GM23338 (cell line): ENCODE measurements around the gene FLNA. TPM values are rescaled to one million over a fixed set of nuclear protein-coding genes. Genes with fewer than 3 reads are reported as not detected.
A peak's percentile ranks its signal among the peaks of the same experiment; 100 is the strongest.

ENCODE experiments used
- ATAC-seq: fragments of 200-7000 bp; cut with Tn5 transposase; 3 replicates; pipeline ENCODE4 v1.9.1; 2020
- DNase-seq: peaks from one replicate; pipeline ENCODE4 v3.0.0-alpha.2; 2015; ENCODE audit warnings: low spot score
- H2AFZ ChIP-seq: fragments of 200-600 bp; sonication (generic); 2 replicates; pipeline ENCODE4 v1.8.0; 2016; ENCODE audit warnings: antibody characterized with exemption, mild to moderate bottlenecking, moderate library complexity
- H3F3A ChIP-seq: fragments of 200-600 bp; sonication (generic); replicated peaks from 2 replicates; pipeline ENCODE4 v1.8.0; 2017; ENCODE audit warnings: antibody characterized with exemption, mixed run types, low read depth
- H3K27ac ChIP-seq: fragments of 200-600 bp; sonication (generic); 2 replicates; pipeline ENCODE4 v1.6.1; 2016; ENCODE audit warnings: low read depth
- H3K27me3 ChIP-seq: fragments of 200-600 bp; sonication (generic); 2 replicates; pipeline ENCODE4 v1.8.0; 2016; ENCODE audit warnings: mild to moderate bottlenecking, mixed run types, moderate library complexity; ENCODE audit not compliant: insufficient read depth
- H3K36me3 ChIP-seq: fragments of 200-600 bp; sonication (generic); 2 replicates; pipeline ENCODE4 v1.8.0; 2016; ENCODE audit warnings: mild to moderate bottlenecking; ENCODE audit not compliant: insufficient read depth
- H3K4me1 ChIP-seq: fragments of 200-600 bp; sonication (generic); 2 replicates; pipeline ENCODE4 v1.8.0; 2016; ENCODE audit warnings: mild to moderate bottlenecking, moderate library complexity; ENCODE audit not compliant: insufficient read depth
- H3K4me2 ChIP-seq: fragments of 200-600 bp; sonication (generic); 2 replicates; pipeline ENCODE4 v1.7.1; 2017; ENCODE audit warnings: mixed run types
- H3K4me3 ChIP-seq: fragments of 200-600 bp; sonication (generic); 2 replicates; pipeline ENCODE4 v1.6.1; 2016; ENCODE audit warnings: mixed run types
- H3K79me2 ChIP-seq: fragments of 200-600 bp; sonication (generic); replicated peaks from 2 replicates; pipeline ENCODE4 v1.8.0; 2017; ENCODE audit warnings: mild to moderate bottlenecking; ENCODE audit not compliant: insufficient read depth
- H3K9me2 ChIP-seq: fragments of 200-600 bp; sonication (generic); 2 replicates; pipeline ENCODE4 v1.8.0; 2017; ENCODE audit not compliant: insufficient read depth
- H4K20me1 ChIP-seq: fragments of 200-600 bp; sonication (generic); replicated peaks from 2 replicates; pipeline ENCODE4 v1.8.0; 2017; ENCODE audit warnings: mild to moderate bottlenecking; ENCODE audit not compliant: insufficient read depth
- H3K27ac Mint-ChIP-seq: 2 replicates; pipeline ENCODE4 v1.8.0; 2020; ENCODE audit warnings: inconsistent platforms, mild to moderate bottlenecking, moderate library complexity, mixed read lengths
- H3K27me3 Mint-ChIP-seq: 3 replicates; pipeline ENCODE4 v1.8.0; 2022; ENCODE audit warnings: low read depth, mild to moderate bottlenecking, moderate library complexity, mixed read lengths, inconsistent platforms; ENCODE audit not compliant: insufficient read depth, poor library complexity
- H3K36me3 Mint-ChIP-seq: 3 replicates; pipeline ENCODE4 v1.8.0; 2021; ENCODE audit warnings: low read depth, mild to moderate bottlenecking, inconsistent platforms, moderate library complexity, mixed read lengths
- H3K4me1 Mint-ChIP-seq: 3 replicates; pipeline ENCODE4 v1.8.0; 2020; ENCODE audit warnings: mild to moderate bottlenecking, inconsistent platforms, mixed read lengths
- H3K4me3 Mint-ChIP-seq: 3 replicates; pipeline ENCODE4 v1.8.0; 2021; ENCODE audit warnings: moderate library complexity, mild to moderate bottlenecking, inconsistent platforms, mixed read lengths
- H3K9me3 Mint-ChIP-seq: 3 replicates; pipeline ENCODE4 v1.8.0; 2020; ENCODE audit warnings: moderate library complexity, mild to moderate bottlenecking, inconsistent platforms, mixed read lengths
- CTCF ChIP-seq, 2 experiments: fragments of 200-600 bp in 1 of 2; sonication (generic) in 1 of 2; conservative IDR thresholded peaks; 2 replicates each; pipeline versions ENCODE4 v1.5.1 to v1.6.1; 2016 to 2017; ENCODE audit warnings: antibody characterized with exemption in 2 of 2, low read depth in 2 of 2, mild to moderate bottlenecking in 2 of 2, moderate library complexity in 1 of 2
- ETS1 ChIP-seq: IDR thresholded peaks from 2 replicates; pipeline ENCODE4 v1.6.1; 2016; ENCODE audit warnings: antibody characterized with exemption
- EZH2 ChIP-seq: fragments of 200-600 bp; sonication (generic); IDR thresholded peaks from one replicate; pipeline ENCODE4 v1.8.0; 2017; ENCODE audit warnings: antibody characterized with exemption, mild to moderate bottlenecking, low read depth; ENCODE audit not compliant: unreplicated experiment
- NANOG ChIP-seq: IDR thresholded peaks from 2 replicates; pipeline ENCODE4 v1.6.1; 2016; ENCODE audit warnings: antibody characterized with exemption, borderline replicate concordance
- POLR2AphosphoS5 ChIP-seq: IDR thresholded peaks from 2 replicates; pipeline ENCODE4 v1.6.1; 2016; ENCODE audit warnings: antibody characterized with exemption, low read depth
- STAT1 ChIP-seq: IDR thresholded peaks from one replicate; pipeline ENCODE4 v1.6.1; 2016; ENCODE audit warnings: antibody characterized with exemption; ENCODE audit not compliant: unreplicated experiment
- ZNF114 ChIP-seq: fragments of 250-450 bp; sonication (Bioruptor Pico); IDR thresholded peaks from 2 replicates; pipeline ENCODE4 v1.5.0; 2020; ENCODE audit warnings: mild to moderate bottlenecking, moderate library complexity
- ZNF331 ChIP-seq: fragments of 250-450 bp; sonication (Bioruptor Pico); IDR thresholded peaks from 2 replicates; pipeline ENCODE4 v1.5.0; 2020; ENCODE audit warnings: low read depth, mild to moderate bottlenecking, moderate library complexity
- polyA plus RNA-seq: library from polyadenylated mRNA; unstranded; fragments of >200 nt; fragmentation: Nextera tagmentation; extraction: Ambion mirVana; gene quantifications from 2 replicates; pipeline ENCODE4 v1.2.1, GENCODE V29; 2016
- total RNA-seq: library from RNA; depleted of rRNA; stranded (reverse); fragments of >200 nt; shearing (Covaris generic); gene quantifications from 2 replicates; pipeline ENCODE4 v1.2.3, GENCODE V29; 2014
- TF ChIP-seq, protein P1 (sequence below): IDR thresholded peaks from one replicate; pipeline ENCODE4 v1.6.1; 2018; ENCODE audit warnings: antibody characterized with exemption; ENCODE audit not compliant: unreplicated experiment

Gene FLNA
- total and polyA plus RNA-seq, 2 experiments from 2014 or later, result 579 to 1,445 TPM

GRCh38 chrX:154368630-154369448 is 5.6 kb downstream of the FLNA start:
- Histone ChIP-seq H2AFZ (no peak overlapping the region), H3K4me2 (peak overlapping the region; percentile 81), H3F3A (0 out of 2 replicates have a peak, but pooled peaks cover 5% of the 10 kb centered on the region), H3K79me2 (peaks cover 49% of the 10 kb centered on the region), H3K4me1 (0 out of 2 replicates have a peak, but pooled peaks cover 4% of the 10 kb centered on the region), H3K9me2 (no peaks in the 10 kb centered on the region), H4K20me1 (peaks cover 6% of the 10 kb centered on the region), H3K4me3 (peak overlapping the region; percentile 84), H3K27ac (peak overlapping the region; percentile 80), H3K27me3 (no peaks in the 10 kb centered on the region), H3K36me3 (no peaks in the 10 kb centered on the region)
- Mint-ChIP-seq H3K27ac (peak overlapping the region; percentile 78; the same call in 1 of the 2 replicates), H3K36me3 (peaks cover 56% of the 10 kb centered on the region), H3K27me3 (peaks cover 25% of the 10 kb centered on the region), H3K4me1 (peaks cover 6% of the 10 kb centered on the region; the same call in 1 of the 3 replicates), H3K4me3 (peak overlapping the region; percentile 91), H3K9me3 (peaks cover 5% of the 10 kb centered on the region; the same call in 2 of the 3 replicates)
- peak; percentile 41 for DNase-seq
- ATAC-seq, result peak; percentile 0; the same call in 2 of the 3 replicates
- TF ChIP-seq EZH2 (no peak), CTCF (conservative IDR thresholded peaks at IDR 0.05; ENCODE audit: low read depth in 2 of 2) (no peak), STAT1 (no peak), NANOG (no peak)

DNA sequence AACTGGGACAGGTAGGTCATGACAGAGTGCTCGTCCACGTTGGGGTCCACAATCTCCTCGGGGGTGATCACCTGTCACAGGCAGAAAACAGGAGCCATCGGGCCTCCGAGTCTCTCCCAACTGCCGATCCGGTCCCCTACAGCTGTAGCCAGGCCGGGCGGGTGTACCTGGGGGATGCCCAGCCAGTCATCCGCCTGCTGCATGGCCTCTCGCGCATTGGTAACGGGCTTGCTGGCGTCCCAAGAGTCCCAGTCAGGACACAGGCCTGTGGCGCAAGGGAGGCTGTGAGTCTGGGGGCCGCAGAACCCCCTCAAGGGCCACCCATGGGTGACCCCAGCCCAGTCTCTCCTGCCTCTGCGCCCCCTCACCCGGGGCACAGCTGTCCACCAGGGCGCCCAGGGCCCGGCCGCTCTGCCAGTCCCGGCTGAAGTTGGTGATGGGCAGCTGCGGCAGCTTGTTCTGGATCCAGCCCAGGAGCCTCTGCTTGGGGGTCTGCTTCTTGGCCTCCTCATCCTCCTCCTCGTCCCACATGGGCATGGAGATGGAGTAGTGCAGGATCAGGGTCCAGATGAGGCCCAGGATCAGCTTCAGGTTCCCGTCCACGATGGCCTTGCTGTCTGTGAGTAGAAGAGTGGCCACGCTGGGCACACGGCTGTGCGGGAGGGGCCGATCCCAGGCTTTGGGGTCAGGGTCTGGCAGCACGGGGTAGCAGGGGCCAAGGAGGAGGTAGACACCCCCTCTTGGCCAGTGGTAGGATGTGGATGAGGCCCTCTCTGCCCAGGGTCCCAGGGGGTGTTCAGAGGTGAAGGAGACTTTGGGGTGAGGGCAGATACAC is 6.7 kb downstream of the FLNA start:
- Histone ChIP-seq H3K79me2 (peaks cover 49% of the 10 kb centered on the region), H3F3A (0 out of 2 replicates have a peak, but pooled peaks cover 4% of the 10 kb centered on the region), H3K4me2 (peak overlapping the region; percentile 81; the same call in 1 of the 2 replicates), H4K20me1 (peaks cover 6% of the 10 kb centered on the region), H3K9me2 (no peaks in the 10 kb centered on the region), H3K27me3 (no peaks in the 10 kb centered on the region), H3K4me1 (0 out of 2 replicates have a peak, but pooled peaks cover 4% of the 10 kb centered on the region), H2AFZ (no peak overlapping the region), H3K4me3 (no peak overlapping the region), H3K27ac (0 out of 2 replicates have a peak overlapping the region, but pooled peaks have one; percentile 80), H3K36me3 (peaks cover 7% of the 10 kb centered on the region)
- peaks cover 5% of the 10 kb centered on the region; the same call in 1 of the 3 replicates for H3K4me1 Mint-ChIP-seq
- H3K27ac Mint-ChIP-seq, result peak overlapping the region; percentile 74
- H3K27me3 Mint-ChIP-seq, result peaks cover 27% of the 10 kb centered on the region
- peak overlapping the region; percentile 91 for H3K4me3 Mint-ChIP-seq
- DNase-seq, result no peak
- peaks cover 66% of the 10 kb centered on the region for H3K36me3 Mint-ChIP-seq
- H3K9me3 Mint-ChIP-seq, result peaks cover 5% of the 10 kb centered on the region; the same call in 2 of the 3 replicates
- ATAC-seq, result no peak
- TF ChIP-seq ZNF114 (CRISPR knock-in tag) (no peak), POLR2AphosphoS5 (no peak), EZH2 (no peak), STAT1 (no peak), ETS1 (no peak), CTCF (conservative IDR thresholded peaks at IDR 0.05; ENCODE audit: low read depth in 2 of 2) (no peak), NANOG (no peak), ZNF331 (CRISPR knock-in tag) (no peak)
- TF ChIP-seq, protein P1, sequence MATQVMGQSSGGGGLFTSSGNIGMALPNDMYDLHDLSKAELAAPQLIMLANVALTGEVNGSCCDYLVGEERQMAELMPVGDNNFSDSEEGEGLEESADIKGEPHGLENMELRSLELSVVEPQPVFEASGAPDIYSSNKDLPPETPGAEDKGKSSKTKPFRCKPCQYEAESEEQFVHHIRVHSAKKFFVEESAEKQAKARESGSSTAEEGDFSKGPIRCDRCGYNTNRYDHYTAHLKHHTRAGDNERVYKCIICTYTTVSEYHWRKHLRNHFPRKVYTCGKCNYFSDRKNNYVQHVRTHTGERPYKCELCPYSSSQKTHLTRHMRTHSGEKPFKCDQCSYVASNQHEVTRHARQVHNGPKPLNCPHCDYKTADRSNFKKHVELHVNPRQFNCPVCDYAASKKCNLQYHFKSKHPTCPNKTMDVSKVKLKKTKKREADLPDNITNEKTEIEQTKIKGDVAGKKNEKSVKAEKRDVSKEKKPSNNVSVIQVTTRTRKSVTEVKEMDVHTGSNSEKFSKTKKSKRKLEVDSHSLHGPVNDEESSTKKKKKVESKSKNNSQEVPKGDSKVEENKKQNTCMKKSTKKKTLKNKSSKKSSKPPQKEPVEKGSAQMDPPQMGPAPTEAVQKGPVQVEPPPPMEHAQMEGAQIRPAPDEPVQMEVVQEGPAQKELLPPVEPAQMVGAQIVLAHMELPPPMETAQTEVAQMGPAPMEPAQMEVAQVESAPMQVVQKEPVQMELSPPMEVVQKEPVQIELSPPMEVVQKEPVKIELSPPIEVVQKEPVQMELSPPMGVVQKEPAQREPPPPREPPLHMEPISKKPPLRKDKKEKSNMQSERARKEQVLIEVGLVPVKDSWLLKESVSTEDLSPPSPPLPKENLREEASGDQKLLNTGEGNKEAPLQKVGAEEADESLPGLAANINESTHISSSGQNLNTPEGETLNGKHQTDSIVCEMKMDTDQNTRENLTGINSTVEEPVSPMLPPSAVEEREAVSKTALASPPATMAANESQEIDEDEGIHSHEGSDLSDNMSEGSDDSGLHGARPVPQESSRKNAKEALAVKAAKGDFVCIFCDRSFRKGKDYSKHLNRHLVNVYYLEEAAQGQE, result no peak
